A549 (cell line): ENCODE data around the gene MAPK9. TPM values are rescaled to one million over a fixed set of nuclear protein-coding genes. Genes with fewer than 3 reads are reported as not detected.

ENCODE experiments used
- ATAC-seq, 2 experiments: fragments of 200-7000 bp in 1 of 2; fragments of >200 bp in 1 of 2; cut with Nextera tagmentation in 1 of 2; cut with Tn5 transposase in 1 of 2; 3 replicates each; pipeline versions ENCODE4 v1.8.0 to v1.9.1; 2018 to 2020; ENCODE audit warnings: mild to moderate bottlenecking in 1 of 2, moderate library complexity in 1 of 2
- CTCF ChIA-PET: fragments of 300-600 bp; sonication (Branson Sonifier 250); formaldehyde crosslinking; extraction: SDS; loops from one replicate; lab custom pipeline; 2021; ENCODE audit warnings: antibody characterized with exemption, inconsistent platforms; lab: Yijun Ruan, JAX
- POLR2A ChIA-PET: fragments of 350-600 bp; formaldehyde crosslinking; extraction: SDS; loops from one replicate; lab custom pipeline; 2021; ENCODE audit warnings: antibody characterized with exemption, inconsistent platforms; lab: Yijun Ruan, JAX
- DNase-seq, 2 experiments: peaks; one replicate each; pipeline versions ENCODE4 v3.0.0 to v3.0.0-alpha.2; 2011 to 2016; ENCODE audit warnings: low read depth in 1 of 2, low spot score in 1 of 2
- FAIRE-seq: peaks from 2 replicates; lab custom pipeline; 2011; peaks lifted over from hg19 to GRCh38; lab: Jason Lieb, UNC
- H3K27ac ChIP-seq, 2 experiments: fragments of >200 bp; sonication (Bioruptor Twin); formaldehyde crosslinking; 3 replicates each; pipeline ENCODE4 v1.5.1; 2016 to 2017
- H3K4me1 ChIP-seq: fragments of >200 bp; sonication (Bioruptor Twin); formaldehyde crosslinking; 3 replicates; pipeline ENCODE4 v1.6.1; 2016
- H3K4me2 ChIP-seq: fragments of >200 bp; sonication (Bioruptor Twin); formaldehyde crosslinking; 3 replicates; pipeline ENCODE4 v1.6.1; 2016
- H3K4me3 ChIP-seq: fragments of >200 bp; sonication (Bioruptor Twin); formaldehyde crosslinking; 3 replicates; pipeline ENCODE4 v1.5.1; 2016
- H3K9me3 ChIP-seq: fragments of >200 bp; sonication (Bioruptor Twin); formaldehyde crosslinking; 3 replicates; pipeline ENCODE4 v1.6.1; 2016
- CBX8 ChIP-seq: fragments of 200-600 bp; sonication (generic); IDR thresholded peaks from 2 replicates; pipeline ENCODE4 v1.6.1; 2016
- CHD2 ChIP-seq: fragments of 150-350 bp; IDR thresholded peaks from 2 replicates; pipeline ENCODE4 v1.6.1; 2014; ENCODE audit warnings: low read length; ENCODE audit not compliant: partially characterized antibody
- ESRRA ChIP-seq: fragments of 150-350 bp; IDR thresholded peaks from 2 replicates; pipeline ENCODE4 v1.6.1; 2014; ENCODE audit warnings: mild to moderate bottlenecking, low read length, borderline replicate concordance
- FOSL2 ChIP-seq, 2 experiments: fragments of 450-650 bp in 1 of 2; fragments of >200 bp in 1 of 2; sonication (Bioruptor Twin) in 1 of 2; formaldehyde crosslinking; IDR thresholded peaks; 2 replicates each; pipeline versions ENCODE4 v1.5.0 to v1.6.1; 2016 to 2020; ENCODE audit warnings: mild to moderate bottlenecking in 1 of 2, moderate library complexity in 1 of 2
- GATA3 ChIP-seq: IDR thresholded peaks from 2 replicates; pipeline ENCODE4 v1.6.1; 2012; ENCODE audit warnings: borderline replicate concordance
- HES2 ChIP-seq: fragments of >200 bp; sonication (Bioruptor Twin); formaldehyde crosslinking; IDR thresholded peaks from 2 replicates; pipeline ENCODE4 v1.6.1; 2016
- HMGXB4 ChIP-seq: fragments of 250-450 bp; sonication (Bioruptor Pico); IDR thresholded peaks from 2 replicates; pipeline ENCODE4 v1.5.0; 2021; ENCODE audit warnings: mild to moderate bottlenecking, moderate library complexity, borderline replicate concordance
- KDM1A ChIP-seq: fragments of 200-600 bp; sonication (generic); IDR thresholded peaks from 2 replicates; pipeline ENCODE4 v1.6.1; 2016; ENCODE audit warnings: low read depth, mild to moderate bottlenecking
- MAZ ChIP-seq: fragments of 150-350 bp; IDR thresholded peaks from 2 replicates; pipeline ENCODE4 v1.6.1; 2014; ENCODE audit warnings: antibody characterized with exemption, low read depth, low read length, borderline replicate concordance
- MYC ChIP-seq: IDR thresholded peaks from 2 replicates; pipeline ENCODE4 v1.6.1; 2012; ENCODE audit warnings: mild to moderate bottlenecking, inconsistent platforms, low read length, improper control_type of control experiment, borderline replicate concordance
- NR3C1 ChIP-seq: fragments of >200 bp; sonication (Bioruptor Twin); formaldehyde crosslinking; IDR thresholded peaks from 3 replicates; pipeline ENCODE4 v1.6.1; 2017
- PHF8 ChIP-seq: fragments of 200-600 bp; sonication (generic); IDR thresholded peaks from 2 replicates; pipeline ENCODE4 v1.6.1; 2016; ENCODE audit warnings: low read depth, mild to moderate bottlenecking, antibody characterized with exemption, moderate library complexity, borderline replicate concordance
- RAD21 ChIP-seq, 2 experiments: fragments of >200 bp in 1 of 2; sonication (Bioruptor Twin) in 1 of 2; formaldehyde crosslinking in 1 of 2; IDR thresholded peaks in 1 of 2; conservative IDR thresholded peaks in 1 of 2; 2 replicates in 1 of 2; 3 replicates in 1 of 2; pipeline ENCODE4 v1.6.1; 2012 to 2018; ENCODE audit warnings: inconsistent platforms in 1 of 2
- RNF2 ChIP-seq: fragments of 200-600 bp; sonication (generic); IDR thresholded peaks from 2 replicates; pipeline ENCODE4 v1.6.1; 2016; ENCODE audit warnings: low read depth, mild to moderate bottlenecking, antibody characterized with exemption, moderate library complexity, borderline replicate concordance
- SMC3 ChIP-seq: fragments of >200 bp; sonication (Bioruptor Twin); formaldehyde crosslinking; IDR thresholded peaks from 3 replicates; pipeline ENCODE4 v1.6.1; 2018; ENCODE audit warnings: inconsistent platforms
- SREBF2 ChIP-seq: fragments of 450-650 bp; IDR thresholded peaks from 2 replicates; pipeline ENCODE4 v1.6.1; 2014; ENCODE audit warnings: mild to moderate bottlenecking, moderate library complexity
- USF2 ChIP-seq: fragments of 450-650 bp; IDR thresholded peaks from 2 replicates; pipeline ENCODE4 v1.6.1; 2014; ENCODE audit warnings: antibody characterized with exemption
- ZC3H11A ChIP-seq: fragments of 450-650 bp; IDR thresholded peaks from 2 replicates; pipeline ENCODE4 v1.6.1; 2014; ENCODE audit warnings: antibody characterized with exemption, mild to moderate bottlenecking
- ZNF302 ChIP-seq: fragments of 250-450 bp; sonication (Bioruptor Pico); IDR thresholded peaks from 2 replicates; pipeline ENCODE4 v1.9.0; 2021; ENCODE audit warnings: inconsistent platforms, mild to moderate bottlenecking, moderate library complexity
- WGBS: methylation state at CpG from one replicate; pipeline ENCODE4 v1.1.6; 2017; ENCODE audit errors: missing lambda C conversion rate; 5-methylcytosine and 5-hydroxymethylcytosine counted together
- polyA plus RNA-seq, 4 experiments: library from polyadenylated mRNA; depleted of rRNA in 3 of 4; stranded (reverse); fragments of >200 nt; fragmentation: RNase III in 1 of 4; extraction: RNeasy Plus Mini Kit Qiagen cat#74134 plus additional on column Dnase treatment in 1 of 4; gene quantifications; 2 replicates in 3 of 4; 3 replicates in 1 of 4; pipeline ENCODE4 v1.2.3, GENCODE V29; 2011 to 2017
- TF ChIP-seq, protein P1 (sequence below): fragments of 250-450 bp; sonication (Bioruptor Pico); IDR thresholded peaks from 2 replicates; pipeline ENCODE4 v1.5.0; 2020; ENCODE audit warnings: low read depth, mild to moderate bottlenecking, moderate library complexity
- TF ChIP-seq, protein P2 (sequence below): fragments of 200-600 bp; sonication (generic); IDR thresholded peaks from 2 replicates; pipeline ENCODE4 v1.6.1; 2016; ENCODE audit warnings: antibody characterized with exemption, mild to moderate bottlenecking, moderate library complexity
- TF ChIP-seq, protein P3 (sequence below): fragments of >200 bp; sonication (Bioruptor Twin); formaldehyde crosslinking; IDR thresholded peaks from 3 replicates; pipeline ENCODE4 v1.5.1; 2016

The MAPK9 gene
- polyA plus RNA-seq, 2 of the 4 experiments (the other 2 are of a cell fraction): 36.6 to 66.9 TPM

GRCh38 chr5:180234271-180234670 is 57.6 kb downstream of the MAPK9 start:
- ChIA-PET POLR2A (interaction anchor here (0.6 kb wide), 1 partner anchor 10 kb away, joined by 5 read pairs; no protein-coding TSS in a partner anchor), CTCF (no interaction called here)
- Histone ChIP-seq H3K27ac (no peak overlapping the region), H3K4me1 (no peaks in the 10 kb centered on the region), H3K4me2 (no peak overlapping the region), H3K9me3 (peaks cover 26% of the 10 kb centered on the region; the same call in 2 of the 3 replicates), H3K4me3 (no peak overlapping the region)
- ATAC-seq: no peak
- no peak for DNase-seq
- TF ChIP-seq ESRRA (no peak), MYC (no peak), SMC3 (no peak), MAZ (no peak), FOSL2 (IDR thresholded peaks at IDR 0.05) (no peak), FOSL2 (CRISPR knock-in tag; IDR thresholded peaks at IDR 0.05) (no peak), HMGXB4 (CRISPR knock-in tag) (no peak), KDM1A (no peak), CHD2 (no peak), RNF2 (no peak), GATA3 (no peak), RAD21 (conservative IDR thresholded peaks at IDR 0.05 in 1 of 2, IDR thresholded peaks at IDR 0.05 in 1 of 2) (no peak), ZC3H11A (no peak), CBX8 (no peak), PHF8 (no peak)
- TF ChIP-seq, protein P1, sequence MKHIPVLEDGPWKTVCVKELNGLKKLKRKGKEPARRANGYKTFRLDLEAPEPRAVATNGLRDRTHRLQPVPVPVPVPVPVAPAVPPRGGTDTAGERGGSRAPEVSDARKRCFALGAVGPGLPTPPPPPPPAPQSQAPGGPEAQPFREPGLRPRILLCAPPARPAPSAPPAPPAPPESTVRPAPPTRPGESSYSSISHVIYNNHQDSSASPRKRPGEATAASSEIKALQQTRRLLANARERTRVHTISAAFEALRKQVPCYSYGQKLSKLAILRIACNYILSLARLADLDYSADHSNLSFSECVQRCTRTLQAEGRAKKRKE: no peak
- TF ChIP-seq, protein P2, sequence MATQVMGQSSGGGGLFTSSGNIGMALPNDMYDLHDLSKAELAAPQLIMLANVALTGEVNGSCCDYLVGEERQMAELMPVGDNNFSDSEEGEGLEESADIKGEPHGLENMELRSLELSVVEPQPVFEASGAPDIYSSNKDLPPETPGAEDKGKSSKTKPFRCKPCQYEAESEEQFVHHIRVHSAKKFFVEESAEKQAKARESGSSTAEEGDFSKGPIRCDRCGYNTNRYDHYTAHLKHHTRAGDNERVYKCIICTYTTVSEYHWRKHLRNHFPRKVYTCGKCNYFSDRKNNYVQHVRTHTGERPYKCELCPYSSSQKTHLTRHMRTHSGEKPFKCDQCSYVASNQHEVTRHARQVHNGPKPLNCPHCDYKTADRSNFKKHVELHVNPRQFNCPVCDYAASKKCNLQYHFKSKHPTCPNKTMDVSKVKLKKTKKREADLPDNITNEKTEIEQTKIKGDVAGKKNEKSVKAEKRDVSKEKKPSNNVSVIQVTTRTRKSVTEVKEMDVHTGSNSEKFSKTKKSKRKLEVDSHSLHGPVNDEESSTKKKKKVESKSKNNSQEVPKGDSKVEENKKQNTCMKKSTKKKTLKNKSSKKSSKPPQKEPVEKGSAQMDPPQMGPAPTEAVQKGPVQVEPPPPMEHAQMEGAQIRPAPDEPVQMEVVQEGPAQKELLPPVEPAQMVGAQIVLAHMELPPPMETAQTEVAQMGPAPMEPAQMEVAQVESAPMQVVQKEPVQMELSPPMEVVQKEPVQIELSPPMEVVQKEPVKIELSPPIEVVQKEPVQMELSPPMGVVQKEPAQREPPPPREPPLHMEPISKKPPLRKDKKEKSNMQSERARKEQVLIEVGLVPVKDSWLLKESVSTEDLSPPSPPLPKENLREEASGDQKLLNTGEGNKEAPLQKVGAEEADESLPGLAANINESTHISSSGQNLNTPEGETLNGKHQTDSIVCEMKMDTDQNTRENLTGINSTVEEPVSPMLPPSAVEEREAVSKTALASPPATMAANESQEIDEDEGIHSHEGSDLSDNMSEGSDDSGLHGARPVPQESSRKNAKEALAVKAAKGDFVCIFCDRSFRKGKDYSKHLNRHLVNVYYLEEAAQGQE: no peak
- TF ChIP-seq, protein P3, sequence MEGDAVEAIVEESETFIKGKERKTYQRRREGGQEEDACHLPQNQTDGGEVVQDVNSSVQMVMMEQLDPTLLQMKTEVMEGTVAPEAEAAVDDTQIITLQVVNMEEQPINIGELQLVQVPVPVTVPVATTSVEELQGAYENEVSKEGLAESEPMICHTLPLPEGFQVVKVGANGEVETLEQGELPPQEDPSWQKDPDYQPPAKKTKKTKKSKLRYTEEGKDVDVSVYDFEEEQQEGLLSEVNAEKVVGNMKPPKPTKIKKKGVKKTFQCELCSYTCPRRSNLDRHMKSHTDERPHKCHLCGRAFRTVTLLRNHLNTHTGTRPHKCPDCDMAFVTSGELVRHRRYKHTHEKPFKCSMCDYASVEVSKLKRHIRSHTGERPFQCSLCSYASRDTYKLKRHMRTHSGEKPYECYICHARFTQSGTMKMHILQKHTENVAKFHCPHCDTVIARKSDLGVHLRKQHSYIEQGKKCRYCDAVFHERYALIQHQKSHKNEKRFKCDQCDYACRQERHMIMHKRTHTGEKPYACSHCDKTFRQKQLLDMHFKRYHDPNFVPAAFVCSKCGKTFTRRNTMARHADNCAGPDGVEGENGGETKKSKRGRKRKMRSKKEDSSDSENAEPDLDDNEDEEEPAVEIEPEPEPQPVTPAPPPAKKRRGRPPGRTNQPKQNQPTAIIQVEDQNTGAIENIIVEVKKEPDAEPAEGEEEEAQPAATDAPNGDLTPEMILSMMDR: no peak
- FAIRE-seq: no peak
- WGBS: 96% methylated on average over 15 of the region's 15 CpGs

GRCh38 chr5:180233729-180234128 is 58.2 kb downstream of the MAPK9 start:
- WGBS: 88% methylated on average over 11 of the region's 11 CpGs
- peaks cover 26% of the 10 kb centered on the region for H3K9me3 ChIP-seq
- CTCF ChIA-PET: no interaction called here
- FAIRE-seq (no peak), ATAC-seq (no peak), DNase-seq (no peak)
- no peaks in the 10 kb centered on the region for H3K4me1 ChIP-seq
- H3K27ac ChIP-seq: no peak overlapping the region
- H3K4me3 ChIP-seq: no peak overlapping the region
- H3K4me2 ChIP-seq: no peak overlapping the region
- no peak for TF ChIP-seq ZNF302 (CRISPR knock-in tag)
- TF ChIP-seq, protein P2: no peak
- TF ChIP-seq NR3C1: no peak
- TF ChIP-seq PHF8: no peak
- no peak for TF ChIP-seq SREBF2
- TF ChIP-seq HES2: no peak
- no peak for TF ChIP-seq MYC
- no peak for TF ChIP-seq USF2
- TF ChIP-seq, all 56 proteins: peak for 0
- POLR2A ChIA-PET: no interaction called here
